ENCODE measurements around the gene MAPT.
"Not testable (repeated sequence)": the region's sequence is repeated elsewhere in the genome, so short reads cannot be mapped to it uniquely, and the experiment has no call there.

MAPT gene

DNA sequence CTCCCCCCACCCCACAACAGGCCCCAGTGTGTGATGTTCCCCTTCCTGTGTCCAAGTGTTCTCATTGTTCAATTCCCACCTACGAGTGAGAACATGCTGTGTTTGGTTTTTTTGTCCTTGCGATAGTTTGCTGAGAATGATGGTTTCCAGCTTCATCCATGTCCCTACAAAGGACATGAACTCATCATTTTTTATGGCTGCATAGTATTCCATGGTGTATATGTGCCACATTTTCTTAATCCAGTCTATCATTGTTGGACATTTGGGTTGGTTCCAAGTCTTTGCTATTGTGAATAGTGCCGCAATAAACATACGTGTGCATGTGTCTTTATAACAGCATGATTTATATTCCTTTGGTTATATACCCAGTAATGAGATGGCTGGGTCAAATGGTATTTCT, 62.4 kb downstream of the MAPT start:
- not testable (repeated sequence) for DNase-seq

- no peak for DNase-seq
Observed at GRCh38 chr17:45958307-45958706, 64.0 kb downstream of the MAPT start.

DNA sequence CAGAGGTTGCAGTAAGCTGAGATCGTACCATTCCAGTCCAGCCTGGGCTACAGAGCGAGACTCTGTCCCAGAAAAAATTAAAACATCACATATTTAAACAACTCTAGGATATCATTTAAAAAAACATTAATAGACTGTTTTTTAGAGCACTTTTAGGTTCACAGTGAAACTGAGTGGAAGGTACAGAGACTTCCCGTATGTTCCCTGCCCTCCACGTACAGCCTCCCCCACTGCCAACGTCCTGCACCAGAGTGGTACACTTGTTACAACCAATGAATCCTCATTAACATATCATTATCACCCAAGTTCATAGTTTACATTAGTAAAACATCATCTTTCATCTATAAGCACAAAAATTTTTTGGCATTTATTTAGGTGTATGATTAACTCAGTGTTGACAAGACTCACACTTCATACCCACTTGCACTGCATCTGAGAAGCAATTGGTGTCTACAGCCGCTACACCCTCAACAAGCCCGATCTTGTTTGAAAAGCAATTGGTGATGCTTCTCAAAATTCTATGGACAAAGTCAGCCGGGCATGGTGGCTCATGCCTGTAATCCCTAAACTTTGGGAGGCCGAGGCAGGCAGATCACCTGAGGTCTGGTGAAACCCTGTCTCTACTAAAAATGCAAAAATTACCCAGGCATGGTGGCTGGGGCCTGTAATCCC, 64.8 kb downstream of the MAPT start:
- no peak for DNase-seq

GRCh38 chr17:45960311-45960710, 66.0 kb downstream of the MAPT start:
- no peak for DNase-seq

- no peak for DNase-seq
Observed at GRCh38 chr17:45961206-45961605, 66.9 kb downstream of the MAPT start.

- DNase-seq = no peak
Observed at GRCh38 chr17:45962221-45962972, 68.0 kb downstream of the MAPT start.

DNA sequence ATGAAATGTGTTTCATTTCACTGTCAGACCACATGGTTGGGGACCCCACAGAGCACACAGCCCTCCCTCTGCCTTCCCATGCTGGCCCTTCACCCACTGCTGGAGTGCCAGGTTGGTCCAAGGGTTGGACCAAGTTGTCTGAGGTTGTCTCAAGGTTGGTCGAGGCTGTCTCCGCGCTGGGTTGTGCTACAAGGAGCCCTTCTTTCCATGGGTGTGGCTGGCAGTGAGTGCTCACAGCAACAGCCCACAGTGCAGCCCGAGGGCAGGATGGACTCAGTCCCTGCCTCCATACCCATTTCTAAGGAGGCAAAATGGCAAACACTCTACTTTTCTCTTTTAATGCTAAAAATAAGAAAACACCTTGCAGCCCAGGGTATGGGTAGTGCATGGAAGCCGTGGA, 68.9 kb downstream of the MAPT start:
- DNase-seq = no peak

DNA sequence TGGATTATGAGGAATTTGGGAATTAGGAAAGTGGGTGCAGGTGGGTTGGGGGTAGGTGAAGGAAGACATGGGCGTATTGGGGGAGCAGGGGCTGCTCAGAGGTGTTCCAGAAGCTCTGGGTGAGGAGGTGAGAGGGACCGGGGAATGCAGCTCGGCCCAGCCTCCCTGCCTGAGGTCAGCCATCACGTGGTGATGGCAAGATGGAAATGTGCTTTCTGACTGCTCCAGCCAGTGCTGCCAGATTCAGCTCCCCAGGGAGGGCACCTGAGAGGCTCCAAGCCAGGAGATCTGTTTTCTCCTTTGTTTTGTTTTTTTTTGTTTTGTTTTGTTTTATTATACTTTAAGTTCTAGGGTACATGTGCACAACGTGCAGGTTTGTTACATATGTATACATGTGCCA, 69.5 kb downstream of the MAPT start:
- no peak for DNase-seq

DNA sequence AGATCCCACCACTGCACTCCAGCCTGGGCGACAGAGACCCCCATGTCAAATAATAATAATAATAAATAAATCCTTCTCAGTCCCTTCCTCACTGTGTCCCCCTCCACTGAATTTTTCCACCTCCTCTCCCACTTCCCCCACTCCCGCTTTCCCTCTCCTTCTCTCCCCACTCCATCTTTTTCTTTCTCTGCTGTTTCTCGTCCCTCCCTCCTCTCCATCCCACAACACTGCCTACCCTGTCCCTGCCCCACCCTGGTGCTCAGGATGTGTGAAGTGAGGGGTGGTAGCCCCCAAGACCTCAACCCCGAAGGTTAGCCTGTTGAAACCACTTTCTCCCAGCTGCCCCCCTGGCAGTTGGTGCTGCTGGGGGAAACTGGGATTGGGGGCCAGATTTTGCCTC, 70.3 kb downstream of the MAPT start:
- no peak for DNase-seq

DNA sequence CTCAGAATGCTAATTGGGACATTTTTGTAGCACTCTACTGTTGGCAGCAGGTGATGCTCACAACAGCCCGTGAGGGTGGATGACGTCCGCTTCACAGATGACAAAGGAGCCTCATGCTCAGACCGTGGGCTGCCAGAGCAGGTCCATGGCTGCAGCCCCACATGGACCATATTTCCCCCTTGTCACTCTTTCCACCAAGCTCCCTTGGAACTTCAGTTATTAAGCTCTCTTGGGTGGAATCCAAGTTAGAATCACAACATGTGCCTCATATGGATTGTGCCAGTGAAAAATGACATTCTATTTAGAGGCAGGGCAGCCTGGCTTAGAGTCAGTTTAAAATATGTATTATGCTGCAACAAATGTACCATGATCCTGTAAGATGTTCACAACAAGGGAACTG, 71.5 kb downstream of the MAPT start:
- DNase-seq = no peak

DNA sequence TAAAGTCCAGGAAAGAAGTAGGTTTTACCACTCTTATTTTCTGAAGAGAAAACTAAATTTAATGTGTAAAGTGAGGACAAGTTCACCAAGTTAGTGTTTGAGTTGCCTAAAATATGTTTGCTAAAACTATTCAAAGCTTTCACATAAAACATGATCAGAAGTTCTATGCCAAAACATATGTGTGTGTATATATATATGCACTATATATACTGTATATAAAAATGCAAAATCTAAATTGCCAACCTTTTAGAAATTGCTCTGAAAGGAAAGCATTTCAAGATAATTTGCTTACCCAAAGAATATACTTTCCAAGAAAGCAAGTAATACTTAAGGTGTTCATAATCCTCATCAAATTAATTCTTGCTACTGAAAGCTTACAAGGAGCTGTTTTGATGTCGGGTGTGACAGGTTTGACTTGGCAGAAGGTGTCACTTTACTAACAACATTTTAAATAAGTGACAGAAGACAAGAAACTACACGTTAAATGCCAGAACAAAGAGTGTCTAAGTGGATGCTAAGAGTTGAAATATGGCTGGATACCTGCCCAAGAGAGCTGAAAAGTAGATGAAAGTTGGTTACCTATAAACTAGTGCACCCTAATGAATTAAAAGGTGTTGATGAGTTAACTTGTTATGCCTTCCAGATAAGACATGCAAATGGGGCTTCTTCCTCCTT, 72.4 kb downstream of the MAPT start:
- no peak for DNase-seq

DNA sequence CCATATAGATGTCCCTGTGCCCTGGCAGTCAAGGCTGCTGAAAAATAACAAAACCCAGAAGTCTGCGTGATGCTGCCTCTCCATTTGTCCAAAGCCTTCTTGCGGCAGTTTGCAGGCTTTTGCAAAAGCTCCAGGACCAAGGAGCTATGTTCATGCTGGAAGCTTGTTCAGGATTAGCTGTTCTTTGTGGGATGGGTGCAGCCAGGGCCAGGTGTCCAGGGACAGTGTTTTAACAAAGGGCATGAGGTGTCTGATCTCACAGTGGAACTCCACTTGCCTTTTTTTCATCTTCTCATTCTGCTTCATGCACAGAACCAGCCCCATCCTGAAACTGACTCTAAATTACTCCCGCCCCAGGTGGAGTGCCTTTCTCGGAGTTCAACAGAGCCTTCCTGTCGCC, 73.0 kb downstream of the MAPT start:
- DNase-seq = no peak

DNA sequence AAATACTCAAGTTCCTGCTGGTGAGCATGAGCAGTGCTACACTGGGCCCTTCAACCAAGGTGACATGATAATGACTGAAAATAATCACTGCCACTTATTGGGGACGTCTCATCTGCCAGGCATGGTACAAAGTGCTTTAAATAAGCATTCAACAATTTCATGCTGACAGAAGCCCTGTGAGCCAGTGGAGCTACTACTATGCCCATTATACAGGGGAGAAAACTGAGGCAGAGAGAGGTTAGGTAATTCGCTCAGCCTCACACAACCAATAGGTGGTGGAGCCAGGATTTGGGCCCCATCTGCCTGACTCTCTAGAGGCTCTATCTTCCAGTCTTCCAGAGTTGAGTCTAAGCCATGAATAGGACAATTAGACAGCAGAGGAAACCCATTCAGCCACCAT, 74.4 kb downstream of the MAPT start:
- no peak for DNase-seq

DNA sequence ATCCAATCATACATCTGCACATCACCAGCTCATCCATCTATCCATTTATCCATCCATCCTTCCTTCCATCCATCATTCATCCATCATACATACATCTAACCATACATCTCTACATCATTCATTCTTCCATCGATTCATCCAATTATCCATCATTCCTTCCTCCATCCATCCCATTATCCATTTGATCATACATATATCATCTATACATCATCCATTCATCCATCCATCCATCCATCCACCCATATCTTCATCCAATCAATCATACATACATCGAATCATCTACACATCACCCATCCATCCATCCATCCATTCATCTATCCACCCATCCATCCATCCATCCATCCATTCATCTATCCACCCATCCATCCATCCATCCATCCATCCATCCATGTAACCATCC, 75.4 kb downstream of the MAPT start:
- DNase-seq = no peak

DNA sequence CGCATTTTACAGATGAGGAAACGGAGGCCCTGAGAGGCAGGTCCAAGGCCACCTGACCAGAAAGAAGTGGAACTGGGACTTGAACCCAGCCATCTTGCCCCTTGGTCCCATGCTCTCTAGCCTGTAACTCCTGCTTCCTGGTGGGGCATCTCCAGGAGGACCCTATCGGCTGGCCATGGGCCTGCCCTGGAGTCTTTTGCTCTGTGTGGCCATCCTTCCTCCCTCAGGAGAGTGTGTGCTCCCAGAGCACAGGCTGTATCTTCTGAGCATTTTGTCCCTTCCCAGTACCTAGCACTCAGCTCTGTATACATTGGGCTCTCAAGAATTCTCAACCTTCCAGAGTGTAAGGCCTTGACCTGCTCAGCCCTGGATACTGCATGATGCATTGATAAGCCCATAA, 76.3 kb downstream of the MAPT start:
- DNase-seq = no peak

DNA sequence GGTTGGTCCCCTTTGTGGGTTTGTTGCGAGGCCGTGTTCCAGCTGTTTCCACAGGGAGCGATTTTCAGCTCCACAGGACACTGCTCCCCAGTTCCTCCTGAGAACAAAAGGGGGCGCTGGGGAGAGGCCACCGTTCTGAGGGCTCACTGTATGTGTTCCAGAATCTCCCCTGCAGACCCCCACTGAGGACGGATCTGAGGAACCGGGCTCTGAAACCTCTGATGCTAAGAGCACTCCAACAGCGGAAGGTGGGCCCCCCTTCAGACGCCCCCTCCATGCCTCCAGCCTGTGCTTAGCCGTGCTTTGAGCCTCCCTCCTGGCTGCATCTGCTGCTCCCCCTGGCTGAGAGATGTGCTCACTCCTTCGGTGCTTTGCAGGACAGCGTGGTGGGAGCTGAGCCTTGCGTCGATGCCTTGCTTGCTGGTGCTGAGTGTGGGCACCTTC, 77.4 kb downstream of the MAPT start:
- no peak for DNase-seq

- DNase-seq = no peak
Observed at GRCh38 chr17:45972531-45972930, 78.2 kb downstream of the MAPT start.

DNA sequence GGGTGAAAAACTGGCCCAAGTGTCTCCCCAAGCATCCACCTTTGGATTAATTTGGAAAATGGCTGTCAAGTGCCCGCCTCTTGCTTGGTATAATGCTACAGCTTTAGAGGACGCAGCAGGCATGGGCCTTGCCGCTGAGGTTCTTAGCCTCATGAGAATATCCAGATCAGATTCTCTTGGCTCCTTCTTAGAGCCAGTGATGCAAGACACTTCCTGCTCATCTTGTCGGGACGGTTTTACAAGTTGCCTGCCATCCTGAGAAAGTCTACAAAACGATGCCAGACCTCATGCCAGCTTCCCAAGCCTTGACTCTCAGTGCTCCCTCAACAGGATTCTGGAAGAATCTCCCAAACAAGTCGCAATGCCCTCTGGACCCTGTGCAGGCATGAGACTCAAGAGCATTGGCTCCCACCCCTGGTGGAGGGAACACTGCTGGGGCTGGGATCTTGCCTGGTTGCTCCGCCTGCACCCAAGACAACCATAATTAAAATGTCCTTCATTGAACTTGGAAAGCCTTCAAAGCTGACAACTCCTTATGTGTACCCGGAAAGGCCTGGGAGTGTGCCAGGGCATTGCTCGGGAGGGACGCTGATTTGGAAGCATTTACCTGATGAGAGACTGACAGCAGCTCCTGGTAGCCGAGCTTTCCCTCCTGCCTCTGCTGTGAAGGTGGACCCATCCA, 78.9 kb downstream of the MAPT start:
- no peak for DNase-seq

GRCh38 chr17:45973946-45974859, 79.8 kb downstream of the MAPT start:
- no peak for DNase-seq

- DNase-seq = no peak
Observed at GRCh38 chr17:45974916-45975630, 80.7 kb downstream of the MAPT start.

DNA sequence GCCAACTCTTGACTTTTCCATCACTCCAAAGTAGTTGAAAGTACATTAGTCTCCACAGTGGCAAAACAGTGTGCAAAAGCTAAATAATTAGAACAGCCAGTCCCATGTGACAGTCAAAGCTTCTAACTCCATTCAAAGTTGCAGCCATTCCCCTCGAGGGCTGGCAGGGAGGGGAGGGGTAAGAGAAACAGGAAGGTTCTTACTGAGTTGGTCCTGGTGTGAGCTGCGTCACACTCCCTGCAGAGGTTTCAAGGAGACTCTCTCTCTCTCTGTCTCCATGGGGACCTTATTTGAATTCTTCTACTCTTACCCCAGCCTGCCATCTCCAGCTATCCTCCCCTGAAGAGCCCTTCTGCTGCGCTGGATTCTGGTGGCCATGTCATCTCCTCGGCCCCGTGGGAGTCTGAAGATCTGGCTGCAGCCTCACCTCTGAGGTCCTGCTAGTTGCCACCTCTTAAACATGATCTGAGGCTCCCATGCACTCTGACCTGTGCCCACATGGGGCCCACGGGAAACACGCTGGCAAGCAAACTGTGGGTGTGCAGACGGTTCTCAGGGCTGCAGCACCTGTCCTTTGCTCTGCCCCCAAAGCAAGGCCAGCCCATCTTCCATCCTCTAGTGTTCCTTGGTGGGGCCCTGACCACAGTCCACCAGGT, 81.4 kb downstream of the MAPT start:
- DNase-seq = no peak

Measured in T-helper 9 cell (primary cell).